UCSD-AML1 (cell line): ENCODE measurements around the gene GDPD4.
"Not testable (repeated sequence)": the region's sequence is repeated elsewhere in the genome, so short reads cannot be mapped to it uniquely, and the experiment has no call there.

Experiments used
- DNase-seq: peaks from one replicate; lab custom pipeline; 2025; ENCODE audit not compliant: unreplicated experiment; lab: John Stamatoyannopoulos, UW

GDPD4 gene

GRCh38 chr11:77300028-77300427, 1.5 kb downstream of the GDPD4 start:
- DNase-seq: not testable (repeated sequence)

- DNase-seq: no peak
Measured at GRCh38 chr11:77299528-77299993, 1.9 kb downstream of the GDPD4 start.

- DNase-seq: no peak
Measured at GRCh38 chr11:77294040-77294439, 7.4 kb downstream of the GDPD4 start.

- DNase-seq: no peak
Measured at GRCh38 chr11:77289737-77290136, 11.7 kb downstream of the GDPD4 start.

- DNase-seq: no peak
Measured at GRCh38 chr11:77287615-77288273, 13.7 kb downstream of the GDPD4 start.

- no peak for DNase-seq
Measured at GRCh38 chr11:77287136-77287535, 14.3 kb downstream of the GDPD4 start.

GRCh38 chr11:77284476-77285468, 16.7 kb downstream of the GDPD4 start:
- no peak for DNase-seq

GRCh38 chr11:77283101-77283500, 18.4 kb downstream of the GDPD4 start:
- no peak for DNase-seq

GRCh38 chr11:77278595-77279506, 22.6 kb downstream of the GDPD4 start:
- DNase-seq: no peak

- DNase-seq: no peak
Measured at GRCh38 chr11:77276271-77276670, 25.2 kb downstream of the GDPD4 start.

- DNase-seq: no peak
Measured at GRCh38 chr11:77270921-77271320, 30.6 kb downstream of the GDPD4 start.

- no peak for DNase-seq
Measured at GRCh38 chr11:77269484-77270123, 31.9 kb downstream of the GDPD4 start.

- no peak for DNase-seq
Measured at GRCh38 chr11:77267962-77268361, 33.5 kb downstream of the GDPD4 start.

GRCh38 chr11:77266766-77267165, 34.7 kb downstream of the GDPD4 start:
- DNase-seq: no peak

- no peak for DNase-seq
Measured at GRCh38 chr11:77262803-77263202, 38.7 kb downstream of the GDPD4 start.

GRCh38 chr11:77259641-77260040, 41.8 kb downstream of the GDPD4 start:
- no peak for DNase-seq

GRCh38 chr11:77253690-77254089, 47.8 kb downstream of the GDPD4 start:
- DNase-seq: no peak

- no peak for DNase-seq
Measured at GRCh38 chr11:77252555-77253270, 48.8 kb downstream of the GDPD4 start.

GRCh38 chr11:77250881-77251640, 50.4 kb downstream of the GDPD4 start:
- DNase-seq: no peak
